ENCODE measurements around the gene BFSP2. TPM values are rescaled to one million over a fixed set of nuclear protein-coding genes. Genes with fewer than 3 reads are reported as not detected.
A peak's percentile ranks its signal among the peaks of the same experiment; 100 is the strongest.

Gene BFSP2
- total and polyA plus RNA-seq, 2 of the 13 experiments (the other 11 are each of a cell fraction or from before 2014, with no cell fraction given), result not detected

DNA sequence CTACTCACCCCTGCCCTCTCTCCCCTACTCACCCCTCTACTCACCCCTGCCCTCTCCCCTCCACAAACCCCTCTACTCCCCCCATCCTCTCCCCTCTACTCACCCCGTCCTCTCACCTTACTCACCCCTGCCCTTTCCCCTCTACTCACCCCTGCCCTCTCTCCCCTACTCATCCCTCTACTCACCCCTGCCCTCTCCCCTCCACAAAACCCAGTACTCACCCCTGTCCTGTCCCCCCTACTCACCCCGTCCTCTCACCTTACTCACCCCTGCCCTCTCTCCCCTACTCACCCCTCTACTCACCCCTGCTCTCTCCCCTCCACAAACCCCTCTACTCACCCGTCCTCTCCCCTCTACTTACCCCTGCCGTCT, 14.2 kb downstream of the BFSP2 start:
- intact Hi-C loops (cut with micrococcal nuclease; ENCODE audit: unreplicated experiment), result no loop called here
- Histone ChIP-seq H3K4me3 (replicated peaks in 1 of 3; ENCODE audit: insufficient read depth in 1 of 3, low read depth in 2 of 3, low read length in 3 of 3) (no peak overlapping the region), H3K4me1 (ENCODE audit: insufficient read depth, low read length) (no peaks in the 10 kb centered on the region), H2AFZ (ENCODE audit: low read length) (no peak overlapping the region), H3K79me2 (ENCODE audit: insufficient read depth, low read length) (no peaks in the 10 kb centered on the region), H3K4me2 (ENCODE audit: low read depth, low read length) (no peak overlapping the region), H3K9me3 (ENCODE audit: low read length) (no peaks in the 10 kb centered on the region), H3K36me3 (replicated peaks in 1 of 2; ENCODE audit: control insufficient read depth in 1 of 2, insufficient read depth in 2 of 2, low read length in 2 of 2) (no peaks in the 10 kb centered on the region), H3K27me3 (ENCODE audit: control insufficient read depth in 1 of 2, insufficient read depth in 2 of 2, low read length in 2 of 2) (peaks cover 0 to 15% of the 10 kb centered on the region in 2 experiments; a peak in 3 of 5 replicates), H4K20me1 (ENCODE audit: insufficient read depth, low read length) (no peaks in the 10 kb centered on the region), H3K9ac (ENCODE audit: insufficient read depth, low read depth, low read length) (no peak overlapping the region), H3K27ac (ENCODE audit: extremely low read length, insufficient read depth, low read length) (no peak overlapping the region)
- no peak for DNase-seq (ENCODE audit: low spot score)
- TF ChIP-seq ZNF274 (CRISPR knock-in tag; IDR thresholded peaks at IDR 0.05), result no peak
- TF ChIP-seq ZSCAN25 (CRISPR knock-in tag; IDR thresholded peaks at IDR 0.05), result peak; percentile 90
- no peak for ATAC-seq
- ChIA-PET POLR2A (no interaction called here), CTCF (ENCODE audit: low intra/inter-chr PET ratio, low total read pairs) (no interaction called here)
- 29% methylated on average over 4 of the region's 4 CpGs for WGBS (ENCODE audit: low lambda C conversion rate)
- in situ Hi-C loops (cut with HindIII; ENCODE audit: extremely low pct_ligation_motif_present, low pct_unique_long_range_greater_than_20kb), result no loop called here
- no TSS peak for BruUV-seq (replicated peaks)
- no peak for FAIRE-seq

DNA sequence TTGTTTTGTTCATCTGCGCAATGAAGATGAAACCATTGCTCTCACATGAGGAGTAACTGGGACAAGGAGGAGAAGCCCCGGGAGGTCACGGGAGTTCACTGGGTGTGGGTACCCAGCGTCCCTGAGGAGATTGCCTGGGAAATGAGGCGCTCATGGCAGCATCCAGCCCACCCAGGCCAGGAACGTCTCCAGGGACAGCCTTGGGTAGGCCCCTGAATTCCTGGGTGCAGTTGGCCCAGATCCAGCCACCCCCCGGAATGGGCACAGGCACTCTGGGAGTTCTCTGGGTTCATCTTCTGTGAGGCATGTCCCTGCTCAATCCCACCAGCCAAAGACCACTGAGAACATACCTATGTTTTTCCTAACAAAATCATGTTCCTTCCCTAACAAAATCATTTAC, 18.5 kb downstream of the BFSP2 start:
- H3K27ac ChIP-seq (ENCODE audit: extremely low read length, insufficient read depth, low read length), result no peak overlapping the region
- 62% methylated on average over 6 of the region's 7 CpGs for WGBS (ENCODE audit: low lambda C conversion rate)
- H3K79me2 ChIP-seq (ENCODE audit: insufficient read depth, low read length), result no peaks in the 10 kb centered on the region
- no peaks in the 10 kb centered on the region for H3K4me1 ChIP-seq (ENCODE audit: insufficient read depth, low read length)
- H3K9me3 ChIP-seq (ENCODE audit: low read length), result no peaks in the 10 kb centered on the region
- ChIA-PET CTCF (ENCODE audit: low intra/inter-chr PET ratio, low total read pairs) (no interaction called here), POLR2A (no interaction called here)
- intact Hi-C loops (cut with micrococcal nuclease; ENCODE audit: unreplicated experiment), result no loop called here
- no peak overlapping the region for H2AFZ ChIP-seq (ENCODE audit: low read length)
- H3K36me3 ChIP-seq (replicated peaks in 1 of 2; ENCODE audit: control insufficient read depth in 1 of 2, insufficient read depth in 2 of 2, low read length in 2 of 2), result no peaks in the 10 kb centered on the region
- H4K20me1 ChIP-seq (ENCODE audit: insufficient read depth, low read length), result no peaks in the 10 kb centered on the region
- H3K9ac ChIP-seq (ENCODE audit: insufficient read depth, low read depth, low read length), result no peak overlapping the region
- DNase-seq (ENCODE audit: low spot score) (no peak), ATAC-seq (no peak), FAIRE-seq (no peak)
- in situ Hi-C loops (cut with HindIII; ENCODE audit: extremely low pct_ligation_motif_present, low pct_unique_long_range_greater_than_20kb), result no loop called here
- H3K4me2 ChIP-seq (ENCODE audit: low read depth, low read length), result no peak overlapping the region
- H3K27me3 ChIP-seq (ENCODE audit: control insufficient read depth in 1 of 2, insufficient read depth in 2 of 2, low read length in 2 of 2), result peaks cover 0 to 12% of the 10 kb centered on the region in 2 experiments; a peak in 1 of 5 replicates
- H3K4me3 ChIP-seq (replicated peaks in 1 of 3; ENCODE audit: insufficient read depth in 1 of 3, low read depth in 2 of 3, low read length in 3 of 3), result no peak overlapping the region
- BruUV-seq (replicated peaks), result no TSS peak
- TF ChIP-seq ZFP36L1 (CRISPR knock-in tag; IDR thresholded peaks at IDR 0.05), result no peak
- no peak for TF ChIP-seq IKZF4 (CRISPR knock-in tag; IDR thresholded peaks at IDR 0.05; ENCODE audit: borderline replicate concordance, low read depth, not compliant biosample characterization)
- TF ChIP-seq EED (CRISPR knock-in tag; IDR thresholded peaks at IDR 0.05), result no peak
- TF ChIP-seq RELA (CRISPR knock-in tag; IDR thresholded peaks at IDR 0.05), result no peak
- TF ChIP-seq POLR2AphosphoS5 (IDR thresholded peaks at IDR 0.05; ENCODE audit: low read depth, low read length), result no peak
- TF ChIP-seq ZNF430 (CRISPR knock-in tag; IDR thresholded peaks at IDR 0.05), result no peak
- no peak for TF ChIP-seq ZNF883 (CRISPR knock-in tag; IDR thresholded peaks at IDR 0.05; ENCODE audit: not compliant biosample characterization)
- TF ChIP-seq, protein P1, sequence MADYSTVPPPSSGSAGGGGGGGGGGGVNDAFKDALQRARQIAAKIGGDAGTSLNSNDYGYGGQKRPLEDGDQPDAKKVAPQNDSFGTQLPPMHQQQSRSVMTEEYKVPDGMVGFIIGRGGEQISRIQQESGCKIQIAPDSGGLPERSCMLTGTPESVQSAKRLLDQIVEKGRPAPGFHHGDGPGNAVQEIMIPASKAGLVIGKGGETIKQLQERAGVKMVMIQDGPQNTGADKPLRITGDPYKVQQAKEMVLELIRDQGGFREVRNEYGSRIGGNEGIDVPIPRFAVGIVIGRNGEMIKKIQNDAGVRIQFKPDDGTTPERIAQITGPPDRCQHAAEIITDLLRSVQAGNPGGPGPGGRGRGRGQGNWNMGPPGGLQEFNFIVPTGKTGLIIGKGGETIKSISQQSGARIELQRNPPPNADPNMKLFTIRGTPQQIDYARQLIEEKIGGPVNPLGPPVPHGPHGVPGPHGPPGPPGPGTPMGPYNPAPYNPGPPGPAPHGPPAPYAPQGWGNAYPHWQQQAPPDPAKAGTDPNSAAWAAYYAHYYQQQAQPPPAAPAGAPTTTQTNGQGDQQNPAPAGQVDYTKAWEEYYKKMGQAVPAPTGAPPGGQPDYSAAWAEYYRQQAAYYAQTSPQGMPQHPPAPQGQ (CRISPR knock-in tag; IDR thresholded peaks at IDR 0.05; ENCODE audit: borderline replicate concordance), result no peak
- no peak for TF ChIP-seq CHD2 (IDR thresholded peaks at IDR 0.05; ENCODE audit: low read depth, low read length)
- no peak for TF ChIP-seq ZFAT (CRISPR knock-in tag; conservative IDR thresholded peaks at IDR 0.05)
- TF ChIP-seq SMARCE1 (IDR thresholded peaks at IDR 0.05; ENCODE audit: borderline replicate concordance), result no peak
- TF ChIP-seq ARNTL (CRISPR knock-in tag; IDR thresholded peaks at IDR 0.05), result no peak
- TF ChIP-seq, protein P2, sequence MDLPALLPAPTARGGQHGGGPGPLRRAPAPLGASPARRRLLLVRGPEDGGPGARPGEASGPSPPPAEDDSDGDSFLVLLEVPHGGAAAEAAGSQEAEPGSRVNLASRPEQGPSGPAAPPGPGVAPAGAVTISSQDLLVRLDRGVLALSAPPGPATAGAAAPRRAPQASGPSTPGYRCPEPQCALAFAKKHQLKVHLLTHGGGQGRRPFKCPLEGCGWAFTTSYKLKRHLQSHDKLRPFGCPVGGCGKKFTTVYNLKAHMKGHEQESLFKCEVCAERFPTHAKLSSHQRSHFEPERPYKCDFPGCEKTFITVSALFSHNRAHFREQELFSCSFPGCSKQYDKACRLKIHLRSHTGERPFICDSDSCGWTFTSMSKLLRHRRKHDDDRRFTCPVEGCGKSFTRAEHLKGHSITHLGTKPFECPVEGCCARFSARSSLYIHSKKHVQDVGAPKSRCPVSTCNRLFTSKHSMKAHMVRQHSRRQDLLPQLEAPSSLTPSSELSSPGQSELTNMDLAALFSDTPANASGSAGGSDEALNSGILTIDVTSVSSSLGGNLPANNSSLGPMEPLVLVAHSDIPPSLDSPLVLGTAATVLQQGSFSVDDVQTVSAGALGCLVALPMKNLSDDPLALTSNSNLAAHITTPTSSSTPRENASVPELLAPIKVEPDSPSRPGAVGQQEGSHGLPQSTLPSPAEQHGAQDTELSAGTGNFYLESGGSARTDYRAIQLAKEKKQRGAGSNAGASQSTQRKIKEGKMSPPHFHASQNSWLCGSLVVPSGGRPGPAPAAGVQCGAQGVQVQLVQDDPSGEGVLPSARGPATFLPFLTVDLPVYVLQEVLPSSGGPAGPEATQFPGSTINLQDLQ (CRISPR knock-in tag; IDR thresholded peaks at IDR 0.05), result no peak
- no peak for TF ChIP-seq ZNF772 (CRISPR knock-in tag; IDR thresholded peaks at IDR 0.05)
- no peak for TF ChIP-seq AKAP8 (CRISPR knock-in tag; IDR thresholded peaks at IDR 0.05)
